SK-N-SH (cell line): ENCODE measurements around the gene CA10.

Experiments
- CHD2 ChIP-seq: fragments of 150-350 bp; IDR thresholded peaks from 2 replicates; pipeline ENCODE4 v1.6.1; 2018; ENCODE audit warnings: low read length; ENCODE audit not compliant: partially characterized antibody
- EP300 ChIP-seq, 2 experiments: IDR thresholded peaks; 2 replicates each; pipeline versions ENCODE4 v1.4.0 to v1.6.1; 2012; ENCODE audit warnings: borderline replicate concordance in 1 of 2, low read depth in 1 of 2, low read length in 1 of 2
- FOSL2 ChIP-seq: IDR thresholded peaks from 2 replicates; pipeline ENCODE4 v1.4.0; 2012; ENCODE audit warnings: low read depth, mild to moderate bottlenecking, moderate library complexity, borderline replicate concordance
- FOXJ3 ChIP-seq: sonication (generic); formaldehyde crosslinking; IDR thresholded peaks from 2 replicates; pipeline ENCODE4 v1.5.1; 2020; ENCODE audit warnings: mild to moderate bottlenecking, missing genetic modification reagents
- JUND ChIP-seq: IDR thresholded peaks from 2 replicates; pipeline ENCODE4 v1.4.0; 2012
- NFIC ChIP-seq: IDR thresholded peaks from 2 replicates; pipeline ENCODE4 v1.4.0; 2012; ENCODE audit warnings: borderline replicate concordance
- RAD21 ChIP-seq: IDR thresholded peaks from 2 replicates; pipeline ENCODE4 v1.6.1; 2012; ENCODE audit warnings: mild to moderate bottlenecking, low read length
- RXRA ChIP-seq: IDR thresholded peaks from 2 replicates; pipeline ENCODE4 v1.4.0; 2012; ENCODE audit warnings: low read depth, mild to moderate bottlenecking, borderline replicate concordance
- TAF1 ChIP-seq: IDR thresholded peaks from 2 replicates; pipeline ENCODE4 v1.6.1; 2012; ENCODE audit warnings: low read depth, mild to moderate bottlenecking, low read length, moderate library complexity, borderline replicate concordance
- TEAD4 ChIP-seq: IDR thresholded peaks from 2 replicates; pipeline ENCODE4 v1.4.0; 2012; ENCODE audit warnings: mild to moderate bottlenecking, borderline replicate concordance; ENCODE audit not compliant: insufficient read depth
- TF ChIP-seq, protein P1 (sequence below): fragments of 200-600 bp; sonication (generic); IDR thresholded peaks from 2 replicates; pipeline ENCODE4 v1.6.1; 2017; ENCODE audit warnings: antibody characterized with exemption, mild to moderate bottlenecking, moderate library complexity
- TF ChIP-seq, protein P2 (sequence below): IDR thresholded peaks from 2 replicates; pipeline ENCODE4 v1.4.0; 2012; ENCODE audit warnings: low read depth, borderline replicate concordance
- TF ChIP-seq, protein P3 (sequence below): fragments of 150-350 bp; IDR thresholded peaks from 2 replicates; pipeline ENCODE4 v1.6.1; 2017; ENCODE audit warnings: antibody characterized with exemption, low read length, low read depth, borderline replicate concordance
- TF ChIP-seq, protein P4 (sequence below): IDR thresholded peaks from 2 replicates; pipeline ENCODE4 v1.6.1; 2012; ENCODE audit warnings: mild to moderate bottlenecking, low read depth, low read length, moderate library complexity

DNA sequence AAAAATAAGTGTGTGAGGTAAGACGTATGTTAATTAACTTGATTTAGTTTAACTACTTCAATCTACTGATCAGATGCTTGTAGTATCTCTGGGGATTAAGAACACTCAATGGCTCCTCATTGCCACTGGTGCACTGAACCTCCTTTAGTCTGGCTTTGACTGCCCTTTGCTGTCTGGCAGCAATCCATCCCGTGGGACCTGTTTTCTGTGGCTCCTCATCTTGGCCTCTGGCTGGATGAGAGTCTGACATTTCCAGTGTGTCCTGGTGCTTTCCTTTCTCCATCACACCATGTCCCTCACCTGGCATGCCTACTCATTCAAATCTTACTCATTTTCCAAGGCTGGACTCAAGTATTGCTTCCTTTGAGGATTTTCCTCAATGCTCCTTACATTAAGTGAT lies 212.2 kb downstream of the CA10 start:
- TF ChIP-seq, protein P1, sequence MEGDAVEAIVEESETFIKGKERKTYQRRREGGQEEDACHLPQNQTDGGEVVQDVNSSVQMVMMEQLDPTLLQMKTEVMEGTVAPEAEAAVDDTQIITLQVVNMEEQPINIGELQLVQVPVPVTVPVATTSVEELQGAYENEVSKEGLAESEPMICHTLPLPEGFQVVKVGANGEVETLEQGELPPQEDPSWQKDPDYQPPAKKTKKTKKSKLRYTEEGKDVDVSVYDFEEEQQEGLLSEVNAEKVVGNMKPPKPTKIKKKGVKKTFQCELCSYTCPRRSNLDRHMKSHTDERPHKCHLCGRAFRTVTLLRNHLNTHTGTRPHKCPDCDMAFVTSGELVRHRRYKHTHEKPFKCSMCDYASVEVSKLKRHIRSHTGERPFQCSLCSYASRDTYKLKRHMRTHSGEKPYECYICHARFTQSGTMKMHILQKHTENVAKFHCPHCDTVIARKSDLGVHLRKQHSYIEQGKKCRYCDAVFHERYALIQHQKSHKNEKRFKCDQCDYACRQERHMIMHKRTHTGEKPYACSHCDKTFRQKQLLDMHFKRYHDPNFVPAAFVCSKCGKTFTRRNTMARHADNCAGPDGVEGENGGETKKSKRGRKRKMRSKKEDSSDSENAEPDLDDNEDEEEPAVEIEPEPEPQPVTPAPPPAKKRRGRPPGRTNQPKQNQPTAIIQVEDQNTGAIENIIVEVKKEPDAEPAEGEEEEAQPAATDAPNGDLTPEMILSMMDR: no peak
- TF ChIP-seq FOXJ3 (CRISPR knock-in tag): no peak
- no peak for TF ChIP-seq TAF1
- no peak for TF ChIP-seq TEAD4
- no peak for TF ChIP-seq EP300 (IDR thresholded peaks at IDR 0.05; ENCODE audit: borderline replicate concordance in 1 of 2, low read depth in 1 of 2, low read length in 1 of 2)
- TF ChIP-seq, protein P2, sequence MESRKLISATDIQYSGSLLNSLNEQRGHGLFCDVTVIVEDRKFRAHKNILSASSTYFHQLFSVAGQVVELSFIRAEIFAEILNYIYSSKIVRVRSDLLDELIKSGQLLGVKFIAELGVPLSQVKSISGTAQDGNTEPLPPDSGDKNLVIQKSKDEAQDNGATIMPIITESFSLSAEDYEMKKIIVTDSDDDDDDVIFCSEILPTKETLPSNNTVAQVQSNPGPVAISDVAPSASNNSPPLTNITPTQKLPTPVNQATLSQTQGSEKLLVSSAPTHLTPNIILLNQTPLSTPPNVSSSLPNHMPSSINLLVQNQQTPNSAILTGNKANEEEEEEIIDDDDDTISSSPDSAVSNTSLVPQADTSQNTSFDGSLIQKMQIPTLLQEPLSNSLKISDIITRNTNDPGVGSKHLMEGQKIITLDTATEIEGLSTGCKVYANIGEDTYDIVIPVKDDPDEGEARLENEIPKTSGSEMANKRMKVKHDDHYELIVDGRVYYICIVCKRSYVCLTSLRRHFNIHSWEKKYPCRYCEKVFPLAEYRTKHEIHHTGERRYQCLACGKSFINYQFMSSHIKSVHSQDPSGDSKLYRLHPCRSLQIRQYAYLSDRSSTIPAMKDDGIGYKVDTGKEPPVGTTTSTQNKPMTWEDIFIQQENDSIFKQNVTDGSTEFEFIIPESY: no peak
- no peak for TF ChIP-seq NFIC
- no peak for TF ChIP-seq RAD21
- no peak for TF ChIP-seq RXRA
- TF ChIP-seq, protein P3, sequence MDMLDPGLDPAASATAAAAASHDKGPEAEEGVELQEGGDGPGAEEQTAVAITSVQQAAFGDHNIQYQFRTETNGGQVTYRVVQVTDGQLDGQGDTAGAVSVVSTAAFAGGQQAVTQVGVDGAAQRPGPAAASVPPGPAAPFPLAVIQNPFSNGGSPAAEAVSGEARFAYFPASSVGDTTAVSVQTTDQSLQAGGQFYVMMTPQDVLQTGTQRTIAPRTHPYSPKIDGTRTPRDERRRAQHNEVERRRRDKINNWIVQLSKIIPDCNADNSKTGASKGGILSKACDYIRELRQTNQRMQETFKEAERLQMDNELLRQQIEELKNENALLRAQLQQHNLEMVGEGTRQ: no peak
- TF ChIP-seq FOSL2: no peak
- TF ChIP-seq CHD2: no peak
- TF ChIP-seq JUND: no peak
- TF ChIP-seq, protein P4, sequence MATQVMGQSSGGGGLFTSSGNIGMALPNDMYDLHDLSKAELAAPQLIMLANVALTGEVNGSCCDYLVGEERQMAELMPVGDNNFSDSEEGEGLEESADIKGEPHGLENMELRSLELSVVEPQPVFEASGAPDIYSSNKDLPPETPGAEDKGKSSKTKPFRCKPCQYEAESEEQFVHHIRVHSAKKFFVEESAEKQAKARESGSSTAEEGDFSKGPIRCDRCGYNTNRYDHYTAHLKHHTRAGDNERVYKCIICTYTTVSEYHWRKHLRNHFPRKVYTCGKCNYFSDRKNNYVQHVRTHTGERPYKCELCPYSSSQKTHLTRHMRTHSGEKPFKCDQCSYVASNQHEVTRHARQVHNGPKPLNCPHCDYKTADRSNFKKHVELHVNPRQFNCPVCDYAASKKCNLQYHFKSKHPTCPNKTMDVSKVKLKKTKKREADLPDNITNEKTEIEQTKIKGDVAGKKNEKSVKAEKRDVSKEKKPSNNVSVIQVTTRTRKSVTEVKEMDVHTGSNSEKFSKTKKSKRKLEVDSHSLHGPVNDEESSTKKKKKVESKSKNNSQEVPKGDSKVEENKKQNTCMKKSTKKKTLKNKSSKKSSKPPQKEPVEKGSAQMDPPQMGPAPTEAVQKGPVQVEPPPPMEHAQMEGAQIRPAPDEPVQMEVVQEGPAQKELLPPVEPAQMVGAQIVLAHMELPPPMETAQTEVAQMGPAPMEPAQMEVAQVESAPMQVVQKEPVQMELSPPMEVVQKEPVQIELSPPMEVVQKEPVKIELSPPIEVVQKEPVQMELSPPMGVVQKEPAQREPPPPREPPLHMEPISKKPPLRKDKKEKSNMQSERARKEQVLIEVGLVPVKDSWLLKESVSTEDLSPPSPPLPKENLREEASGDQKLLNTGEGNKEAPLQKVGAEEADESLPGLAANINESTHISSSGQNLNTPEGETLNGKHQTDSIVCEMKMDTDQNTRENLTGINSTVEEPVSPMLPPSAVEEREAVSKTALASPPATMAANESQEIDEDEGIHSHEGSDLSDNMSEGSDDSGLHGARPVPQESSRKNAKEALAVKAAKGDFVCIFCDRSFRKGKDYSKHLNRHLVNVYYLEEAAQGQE: no peak
